Mesodermal cell (in vitro differentiated cells): Measurements from ENCODE around the gene PRDM8.
"Not testable (repeated sequence)": the region's sequence is repeated elsewhere in the genome, so short reads cannot be mapped to it uniquely, and the experiment has no call there.

Experiments
- H3K27ac ChIP-seq: 2 replicates; pipeline ENCODE4 v1.7.0; 2013; ENCODE audit warnings: mild to moderate bottlenecking, low read depth, low read length, moderate library complexity; ENCODE audit not compliant: severe bottlenecking
- H3K36me3 ChIP-seq: 2 replicates; pipeline ENCODE4 v1.7.1; 2013; ENCODE audit warnings: mild to moderate bottlenecking, low read length, moderate library complexity; ENCODE audit not compliant: control insufficient read depth, insufficient read depth
- H3K4me1 ChIP-seq: one replicate; pipeline ENCODE4 v1.7.1; 2013; ENCODE audit warnings: mild to moderate bottlenecking, low read length; ENCODE audit not compliant: insufficient read depth, control insufficient read depth, poor library complexity, severe bottlenecking
- H3K4me3 ChIP-seq: 2 replicates; pipeline ENCODE4 v1.7.0; 2013; ENCODE audit warnings: low read length, control low read depth, mild to moderate bottlenecking; ENCODE audit not compliant: insufficient read depth, poor library complexity, severe bottlenecking; ENCODE audit errors: extremely low read depth
- H3K9me3 ChIP-seq: 2 replicates; pipeline ENCODE4 v1.7.1; 2013; ENCODE audit warnings: mild to moderate bottlenecking, low read length, moderate library complexity; ENCODE audit not compliant: control insufficient read depth
- WGBS, 2 experiments: methylation state at CpG; one replicate each; pipeline ENCODE4 v1.1.5; 2013; ENCODE audit warnings: missing lambda C conversion rate in 2 of 2; ENCODE audit not compliant: insufficient coverage in 2 of 2; 5-methylcytosine and 5-hydroxymethylcytosine counted together

Gene PRDM8

GRCh38 chr4:80171251-80171650 lies 26.1 kb upstream of the PRDM8 start:
- WGBS, 2 experiments, result 80% methylated on average over 1 of the region's 1 CpG; no CpG with 5 or more reads in 1 of the 2 experiments
- H3K27ac ChIP-seq, result no peak overlapping the region
- H3K9me3 ChIP-seq, result no peaks in the 10 kb centered on the region
- H3K4me1 ChIP-seq, result peaks cover 21% of the 10 kb centered on the region
- H3K4me3 ChIP-seq, result no peak overlapping the region
- no peaks in the 10 kb centered on the region for H3K36me3 ChIP-seq

DNA sequence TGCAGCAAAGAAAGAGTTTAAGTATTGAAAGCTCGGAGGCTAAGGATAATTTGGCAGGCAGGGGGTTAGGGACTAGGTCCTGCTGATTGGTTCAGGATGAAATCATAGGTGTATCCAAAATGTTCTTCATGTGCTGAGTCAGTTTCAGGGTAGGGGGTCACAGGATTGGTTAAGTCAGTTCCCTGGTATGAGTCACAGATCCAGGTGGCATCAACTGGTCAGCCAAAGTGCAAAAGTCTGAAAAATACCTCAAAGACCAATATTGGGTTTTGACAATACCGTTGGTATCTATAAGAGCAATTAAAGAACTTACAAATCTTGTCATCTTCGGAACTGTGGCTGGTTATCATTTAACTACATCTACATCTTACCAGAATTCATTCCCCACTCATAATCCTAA lies 25.6 kb upstream of the PRDM8 start:
- H3K36me3 ChIP-seq, result no peaks in the 10 kb centered on the region
- no peaks in the 10 kb centered on the region for H3K9me3 ChIP-seq
- H3K4me1 ChIP-seq, result peaks cover 21% of the 10 kb centered on the region
- no peak overlapping the region for H3K4me3 ChIP-seq
- no peak overlapping the region for H3K27ac ChIP-seq
- WGBS, 2 experiments, result 96 to 100% methylated on average over 3 of the region's 3 CpGs

DNA sequence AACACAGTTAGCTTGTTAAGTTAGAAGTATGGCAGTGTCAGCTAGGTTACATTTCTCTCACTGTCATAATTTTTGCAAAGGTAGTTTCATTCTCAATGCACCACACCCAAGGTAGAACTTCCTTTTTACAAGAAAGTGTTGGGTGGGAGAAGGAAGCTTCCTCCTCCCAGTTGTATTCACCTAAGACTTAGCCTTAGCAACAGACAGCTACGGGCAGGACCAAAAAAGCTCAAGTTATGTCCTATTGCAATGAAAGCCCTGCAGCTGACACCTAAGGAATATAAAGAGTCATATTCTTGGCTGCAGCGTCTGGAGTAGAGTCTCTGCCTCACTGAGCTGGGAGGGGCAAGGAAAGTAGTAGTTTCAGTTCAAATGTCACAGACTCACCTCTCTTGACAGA lies 25.1 kb upstream of the PRDM8 start:
- Histone ChIP-seq H3K4me3 (no peak overlapping the region), H3K9me3 (no peaks in the 10 kb centered on the region), H3K27ac (no peak overlapping the region), H3K36me3 (no peaks in the 10 kb centered on the region), H3K4me1 (peaks cover 21% of the 10 kb centered on the region)
- WGBS, 2 experiments, result 90 to 100% methylated on average over 2 of the region's 2 CpGs

DNA sequence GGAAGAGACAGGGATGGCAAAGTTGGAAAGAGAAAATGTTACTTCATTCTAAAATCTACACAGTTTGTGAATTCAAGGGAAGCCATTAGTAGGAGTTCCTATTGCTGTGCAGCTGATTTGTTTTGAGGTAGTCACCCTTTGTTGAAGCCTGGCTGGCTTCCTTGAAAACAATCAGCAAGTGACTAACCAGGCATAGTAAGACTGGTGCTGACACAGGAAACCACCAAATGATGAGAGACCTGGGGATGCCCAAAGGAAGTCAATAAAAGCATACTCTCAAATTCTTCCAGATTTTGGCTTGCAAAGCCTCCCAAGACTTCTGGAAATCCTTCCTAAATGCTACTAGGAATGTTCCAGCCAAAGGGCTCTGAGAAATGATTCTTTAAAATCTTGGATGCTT lies 23.9 kb upstream of the PRDM8 start:
- no peaks in the 10 kb centered on the region for H3K9me3 ChIP-seq
- no peak overlapping the region for H3K4me3 ChIP-seq
- H3K27ac ChIP-seq, result peak overlapping the region; percentile 62

DNA sequence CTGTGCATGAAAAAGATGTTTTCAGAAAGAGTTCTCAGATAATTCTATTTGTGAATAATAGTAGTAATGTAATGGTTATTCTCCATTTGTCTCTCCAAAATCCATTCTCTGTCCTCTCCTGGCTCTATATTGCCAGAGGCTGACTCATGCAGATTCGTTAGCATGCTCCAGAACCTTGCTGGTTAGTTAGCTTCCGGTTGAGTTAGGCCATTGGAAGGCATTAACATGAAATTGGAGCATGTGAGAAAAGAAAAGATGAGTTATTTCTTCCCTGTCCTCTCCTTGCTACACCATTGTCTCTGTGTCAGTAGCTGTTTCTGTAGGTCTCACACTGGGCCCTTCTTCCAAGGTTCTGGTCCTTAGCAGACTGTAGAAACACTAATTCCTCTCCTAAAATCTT lies 23.5 kb upstream of the PRDM8 start:
- Histone ChIP-seq H3K36me3 (no peaks in the 10 kb centered on the region), H3K4me3 (no peak overlapping the region), H3K4me1 (peaks cover 21% of the 10 kb centered on the region), H3K9me3 (no peaks in the 10 kb centered on the region), H3K27ac (no peak overlapping the region)
- 68% methylated on average over 2 of the region's 2 CpGs; no CpG with 5 or more reads in 1 of the 2 experiments for WGBS, 2 experiments

More for the DNA sequence above, 23.9 kb upstream of the PRDM8 start:
- Histone ChIP-seq H3K4me1 (peaks cover 21% of the 10 kb centered on the region), H3K36me3 (no peaks in the 10 kb centered on the region)

DNA sequence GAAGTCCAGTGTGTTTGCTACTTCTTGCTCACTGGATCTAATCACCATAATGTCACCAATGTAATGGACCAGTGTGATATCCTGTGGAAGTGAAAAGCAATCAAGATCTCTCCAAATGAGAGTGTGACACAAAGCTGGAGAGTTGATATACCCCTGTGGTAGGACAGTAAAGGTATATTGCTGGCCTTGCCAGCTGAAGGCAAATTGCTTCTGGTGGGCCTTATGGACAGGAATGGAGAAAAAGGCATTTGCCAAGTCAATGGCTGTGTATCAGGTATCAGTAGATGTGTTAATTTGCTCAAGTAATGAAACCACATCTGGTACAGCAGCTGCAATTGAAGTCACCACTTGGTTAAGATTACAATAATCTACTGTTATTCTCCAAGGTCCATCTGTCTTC lies 19.5 kb upstream of the PRDM8 start:
- not testable (repeated sequence) for H3K36me3 ChIP-seq, H3K4me3 ChIP-seq, H3K27ac ChIP-seq, H3K9me3 ChIP-seq
- peaks cover 14% of the 10 kb centered on the region for H3K4me1 ChIP-seq

- Histone ChIP-seq H3K4me1 (peaks cover 2% of the 10 kb centered on the region), H3K27ac (no peak overlapping the region), H3K9me3 (no peaks in the 10 kb centered on the region), H3K4me3 (no peak overlapping the region), H3K36me3 (no peaks in the 10 kb centered on the region)
- 91 to 93% methylated on average over 1 to 3 of the region's 4 CpGs for WGBS, 2 experiments
Measured at GRCh38 chr4:80178964-80179363, 18.3 kb upstream of the PRDM8 start.

DNA sequence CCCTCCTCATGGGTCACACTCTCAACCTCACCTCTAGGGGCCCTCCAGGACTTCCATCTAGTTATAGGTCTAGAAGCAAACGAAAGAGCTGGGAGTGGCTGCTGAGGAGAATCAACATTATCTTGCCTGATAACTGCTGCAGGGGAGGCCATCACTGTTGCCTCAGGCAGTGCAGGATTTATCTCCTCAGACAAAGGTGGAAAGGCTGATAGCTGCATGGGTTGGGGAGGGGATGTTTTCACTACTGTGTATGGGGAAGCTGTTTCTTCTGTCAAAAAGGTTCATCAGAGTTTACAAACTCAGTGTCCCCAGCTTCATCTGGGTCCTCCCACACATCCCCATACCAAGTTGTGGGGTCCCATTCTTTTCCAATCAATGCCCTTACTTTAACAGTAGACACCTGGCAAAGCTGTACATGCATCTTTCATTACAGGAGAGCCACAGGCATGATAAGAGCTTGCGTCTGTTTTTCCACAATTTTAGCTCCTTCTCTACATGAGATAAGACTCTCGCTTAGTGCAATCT lies 17.6 kb upstream of the PRDM8 start:
- no peak overlapping the region for H3K4me3 ChIP-seq
- H3K9me3 ChIP-seq, result no peaks in the 10 kb centered on the region
- no peak overlapping the region for H3K27ac ChIP-seq
- H3K4me1 ChIP-seq, result peaks cover under 1% of the 10 kb centered on the region
- WGBS, 2 experiments, result 89 to 97% methylated on average over 3 of the region's 3 CpGs
- no peaks in the 10 kb centered on the region for H3K36me3 ChIP-seq

- peaks cover 2% of the 10 kb centered on the region for H3K4me1 ChIP-seq
- H3K9me3 ChIP-seq, result no peaks in the 10 kb centered on the region
- no CpG with 5 or more reads among the region's 3 CpGs for WGBS, 2 experiments
- H3K36me3 ChIP-seq, result no peaks in the 10 kb centered on the region
- no peak overlapping the region for H3K27ac ChIP-seq
- no peak overlapping the region for H3K4me3 ChIP-seq
Measured at GRCh38 chr4:80180743-80181142, 16.6 kb upstream of the PRDM8 start.

- Histone ChIP-seq H3K9me3 (no peaks in the 10 kb centered on the region), H3K4me1 (peaks cover 5% of the 10 kb centered on the region), H3K4me3 (no peak overlapping the region), H3K36me3 (no peaks in the 10 kb centered on the region), H3K27ac (no peak overlapping the region)
- WGBS, 2 experiments, result 45 to 59% methylated on average over 8 to 9 of the region's 10 CpGs
Measured at GRCh38 chr4:80182237-80182866, 15.0 kb upstream of the PRDM8 start.

DNA sequence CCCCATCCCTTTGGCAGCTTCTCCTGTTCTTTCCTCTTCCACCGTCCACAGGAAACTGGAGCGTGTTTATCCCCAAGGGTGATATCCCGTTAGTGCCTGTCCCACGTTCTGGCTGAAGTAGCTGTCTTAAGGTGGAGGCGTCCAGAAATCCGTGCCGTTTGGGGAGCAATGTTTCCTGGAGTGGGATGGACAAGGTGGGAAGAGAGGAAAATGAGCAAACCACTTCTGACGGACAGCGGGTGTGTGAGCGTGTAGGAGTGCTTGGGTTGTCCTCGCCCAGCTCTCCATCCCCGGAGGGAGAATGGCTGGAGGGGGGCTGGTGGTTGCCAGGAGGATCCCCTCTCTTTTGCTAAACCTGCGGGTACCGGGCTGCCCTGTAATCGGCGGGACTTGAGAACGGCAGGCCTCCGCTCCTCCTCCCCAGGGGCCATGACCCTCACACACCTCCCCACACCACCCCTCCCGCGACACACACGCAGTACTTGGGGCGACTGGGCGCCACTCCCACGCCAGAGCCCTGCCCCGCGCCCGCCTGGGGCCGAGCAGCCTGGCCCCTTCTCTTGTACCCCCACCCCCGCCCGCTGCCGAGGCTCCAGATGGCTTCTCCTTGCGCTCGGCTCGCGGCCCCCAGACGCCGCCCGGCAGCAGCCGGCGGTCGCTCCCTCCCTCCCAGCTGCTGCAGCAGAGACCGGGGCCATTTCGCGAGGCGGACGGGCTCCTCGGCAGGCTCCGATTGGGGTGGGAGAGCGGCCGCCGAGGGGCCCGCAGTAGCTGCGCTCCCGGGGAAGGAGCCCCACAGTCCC lies 13.9 kb upstream of the PRDM8 start:
- peak overlapping the region; percentile 55 for H3K4me3 ChIP-seq
- no peaks in the 10 kb centered on the region for H3K36me3 ChIP-seq
- no peak overlapping the region for H3K27ac ChIP-seq
- no peaks in the 10 kb centered on the region for H3K9me3 ChIP-seq
- peaks cover 5% of the 10 kb centered on the region for H3K4me1 ChIP-seq
- 1 to 4% methylated on average over 26 to 43 of the region's 54 CpGs for WGBS, 2 experiments
